NB4 (cell line): ENCODE results near the gene SV2B.

Experiments used
- DNase-seq: peaks from one replicate; pipeline ENCODE4 v3.0.0; 2010; ENCODE audit warnings: low read depth
- H3K4me3 ChIP-seq: one replicate; pipeline ENCODE4 v1.5.1; 2011; ENCODE audit warnings: mild to moderate bottlenecking, low read depth, low read length, moderate library complexity
- MYC ChIP-seq: IDR thresholded peaks from 2 replicates; pipeline ENCODE4 v1.6.1; 2011; ENCODE audit warnings: low read depth, low read length
- POLR2A ChIP-seq: IDR thresholded peaks from 2 replicates; pipeline ENCODE4 v1.6.1; 2011; ENCODE audit warnings: mild to moderate bottlenecking; ENCODE audit not compliant: insufficient read length; ENCODE audit errors: extremely low read depth
- TF ChIP-seq, protein P1 (sequence below): IDR thresholded peaks from one replicate; pipeline ENCODE4 v1.5.1; 2012; ENCODE audit warnings: low read depth, low read length
- TF ChIP-seq, protein P2 (sequence below): IDR thresholded peaks from 2 replicates; pipeline ENCODE4 v1.6.1; 2011; ENCODE audit warnings: low read depth, low read length

Gene SV2B

DNA sequence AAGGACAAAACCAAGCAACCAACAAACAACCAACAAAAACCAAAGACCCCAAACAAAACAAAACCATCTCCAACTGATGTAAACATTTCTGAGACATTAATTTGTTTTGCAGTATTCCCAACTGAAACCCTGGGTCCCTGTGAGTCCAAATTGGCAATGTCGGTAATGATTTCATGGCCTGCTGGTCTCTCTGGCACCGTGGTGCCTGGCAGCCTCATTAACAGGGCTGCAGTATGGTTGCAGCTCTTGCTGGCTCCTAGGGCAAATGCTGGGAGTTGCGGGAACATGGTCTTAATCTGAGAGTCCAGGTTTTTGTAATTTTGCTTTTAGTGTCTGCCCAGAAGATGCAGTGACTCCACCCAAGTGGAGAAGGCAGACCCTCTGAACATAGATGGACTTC is 128.3 kb downstream of the SV2B start:
- DNase-seq = no peak
- no peak overlapping the region for H3K4me3 ChIP-seq
- TF ChIP-seq, protein P1, sequence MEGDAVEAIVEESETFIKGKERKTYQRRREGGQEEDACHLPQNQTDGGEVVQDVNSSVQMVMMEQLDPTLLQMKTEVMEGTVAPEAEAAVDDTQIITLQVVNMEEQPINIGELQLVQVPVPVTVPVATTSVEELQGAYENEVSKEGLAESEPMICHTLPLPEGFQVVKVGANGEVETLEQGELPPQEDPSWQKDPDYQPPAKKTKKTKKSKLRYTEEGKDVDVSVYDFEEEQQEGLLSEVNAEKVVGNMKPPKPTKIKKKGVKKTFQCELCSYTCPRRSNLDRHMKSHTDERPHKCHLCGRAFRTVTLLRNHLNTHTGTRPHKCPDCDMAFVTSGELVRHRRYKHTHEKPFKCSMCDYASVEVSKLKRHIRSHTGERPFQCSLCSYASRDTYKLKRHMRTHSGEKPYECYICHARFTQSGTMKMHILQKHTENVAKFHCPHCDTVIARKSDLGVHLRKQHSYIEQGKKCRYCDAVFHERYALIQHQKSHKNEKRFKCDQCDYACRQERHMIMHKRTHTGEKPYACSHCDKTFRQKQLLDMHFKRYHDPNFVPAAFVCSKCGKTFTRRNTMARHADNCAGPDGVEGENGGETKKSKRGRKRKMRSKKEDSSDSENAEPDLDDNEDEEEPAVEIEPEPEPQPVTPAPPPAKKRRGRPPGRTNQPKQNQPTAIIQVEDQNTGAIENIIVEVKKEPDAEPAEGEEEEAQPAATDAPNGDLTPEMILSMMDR = no peak
- TF ChIP-seq, protein P2, sequence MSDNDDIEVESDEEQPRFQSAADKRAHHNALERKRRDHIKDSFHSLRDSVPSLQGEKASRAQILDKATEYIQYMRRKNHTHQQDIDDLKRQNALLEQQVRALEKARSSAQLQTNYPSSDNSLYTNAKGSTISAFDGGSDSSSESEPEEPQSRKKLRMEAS = no peak
- TF ChIP-seq POLR2A (no peak), MYC (no peak)

DNA sequence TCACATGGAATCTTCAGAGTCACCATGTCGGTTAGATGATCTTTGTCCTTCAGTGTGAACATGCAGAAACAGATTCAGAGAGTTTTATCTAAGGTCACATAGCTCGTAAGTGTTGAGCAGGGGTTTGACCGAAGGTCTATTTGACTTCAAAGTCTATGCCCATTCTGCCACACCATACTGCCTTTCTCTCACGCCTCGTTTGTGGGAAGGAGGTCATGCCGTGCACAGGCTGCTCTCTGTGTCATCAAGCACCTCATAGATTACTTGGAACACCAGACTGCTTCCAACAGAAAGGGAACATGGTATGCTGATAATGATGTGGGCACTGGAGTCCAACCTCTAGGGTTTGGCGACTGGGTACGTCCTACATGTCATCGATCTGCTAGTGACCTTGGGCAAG is 128.8 kb downstream of the SV2B start:
- no peak for TF ChIP-seq MYC
- TF ChIP-seq, protein P2 = no peak
- H3K4me3 ChIP-seq = no peak overlapping the region
- DNase-seq = no peak

DNA sequence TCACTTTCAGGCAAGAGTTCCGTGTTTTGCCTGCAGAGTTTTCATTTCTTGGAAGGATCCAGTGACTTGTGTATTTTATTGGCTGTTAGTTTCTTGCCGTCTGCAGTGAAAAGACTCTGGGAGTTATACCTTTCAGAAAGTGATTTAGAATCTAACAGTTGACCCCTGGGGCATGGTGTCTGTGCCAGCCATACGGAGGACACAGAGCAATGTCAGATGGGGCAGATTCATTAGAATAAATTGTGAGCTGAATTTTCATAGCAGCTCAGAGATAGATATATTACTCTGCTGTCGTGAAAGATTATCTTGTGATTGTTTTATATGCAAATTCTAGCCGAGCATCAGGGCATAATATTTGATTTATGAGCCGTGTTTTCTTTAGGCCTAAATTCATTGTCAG is 131.6 kb downstream of the SV2B start:
- no peak for DNase-seq
- no peak overlapping the region for H3K4me3 ChIP-seq
- TF ChIP-seq, protein P1 = no peak
- TF ChIP-seq POLR2A (no peak), MYC (no peak)

DNA sequence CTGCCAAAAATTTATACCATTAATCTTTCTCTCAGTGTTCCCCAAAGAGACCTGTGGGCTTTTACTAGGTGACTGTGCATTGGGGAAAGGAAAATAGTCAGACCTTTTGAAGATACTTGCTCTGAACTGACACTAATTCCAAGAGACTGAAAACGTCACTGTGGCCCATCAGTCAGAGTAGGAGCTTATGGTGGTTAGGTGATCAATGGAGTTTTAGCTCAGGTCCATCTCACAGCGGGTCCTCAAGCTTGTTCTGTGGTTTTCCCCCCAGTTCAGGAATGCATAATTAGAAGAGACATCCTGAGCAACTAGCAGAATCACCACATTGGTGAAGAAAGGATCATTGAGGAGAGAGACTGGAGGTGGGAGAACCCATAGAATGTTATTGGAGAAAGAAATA is 134.7 kb downstream of the SV2B start:
- TF ChIP-seq, protein P1 = no peak
- TF ChIP-seq, protein P2 = no peak
- TF ChIP-seq MYC (no peak), POLR2A (no peak)
- DNase-seq = no peak
- H3K4me3 ChIP-seq = no peak overlapping the region

DNA sequence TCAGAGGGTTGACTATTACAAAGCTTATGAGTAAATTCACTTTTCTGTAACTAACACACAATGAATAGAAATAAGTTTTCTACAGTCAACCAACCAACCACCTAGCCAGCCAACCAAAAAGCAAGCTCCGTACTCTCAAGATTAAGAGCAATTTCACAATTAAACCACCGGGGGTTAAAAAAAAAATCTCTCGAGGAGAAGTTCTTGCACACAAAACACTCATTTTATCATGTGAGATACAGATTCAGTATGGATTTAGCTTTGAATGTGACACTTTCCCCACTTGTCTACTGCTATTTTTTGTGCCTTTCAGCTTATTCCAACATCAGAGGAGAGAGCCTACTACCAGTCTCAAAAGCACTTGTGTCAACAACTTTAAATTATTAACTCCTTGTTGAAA is 135.3 kb downstream of the SV2B start:
- no peak overlapping the region for H3K4me3 ChIP-seq
- no peak for DNase-seq
- TF ChIP-seq MYC (no peak), POLR2A (no peak)
- TF ChIP-seq, protein P1 = no peak
- TF ChIP-seq, protein P2 = no peak

DNA sequence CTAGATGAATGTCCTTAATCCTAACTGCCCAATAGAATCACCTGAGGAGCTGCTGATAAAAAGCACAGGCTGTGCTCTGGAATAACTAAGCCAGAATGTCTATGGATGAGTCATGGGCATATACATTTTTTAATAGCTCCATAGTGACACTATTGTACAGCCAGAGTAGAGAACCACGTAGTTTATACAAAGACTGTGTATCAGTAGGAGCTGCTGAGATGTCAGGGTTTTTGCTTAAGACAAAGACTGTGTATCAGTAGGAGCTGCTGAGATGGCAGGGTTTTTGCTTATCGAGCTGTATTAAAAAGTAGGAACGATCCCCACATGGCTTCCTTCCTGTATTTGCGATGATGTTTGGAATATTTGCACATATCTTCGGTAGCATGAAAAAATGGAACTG is 137.4 kb downstream of the SV2B start:
- no peak for DNase-seq
- TF ChIP-seq, protein P2 = no peak
- TF ChIP-seq, protein P1 = no peak
- TF ChIP-seq POLR2A (no peak), MYC (no peak)
- H3K4me3 ChIP-seq = no peak overlapping the region
